ENCODE data around the gene GRM5.
A peak's percentile ranks its signal among the peaks of the same experiment; 100 is the strongest.
"Not testable (repeated sequence)": the region's sequence is repeated elsewhere in the genome, so short reads cannot be mapped to it uniquely, and the experiment has no call there.

GRM5 gene

DNA sequence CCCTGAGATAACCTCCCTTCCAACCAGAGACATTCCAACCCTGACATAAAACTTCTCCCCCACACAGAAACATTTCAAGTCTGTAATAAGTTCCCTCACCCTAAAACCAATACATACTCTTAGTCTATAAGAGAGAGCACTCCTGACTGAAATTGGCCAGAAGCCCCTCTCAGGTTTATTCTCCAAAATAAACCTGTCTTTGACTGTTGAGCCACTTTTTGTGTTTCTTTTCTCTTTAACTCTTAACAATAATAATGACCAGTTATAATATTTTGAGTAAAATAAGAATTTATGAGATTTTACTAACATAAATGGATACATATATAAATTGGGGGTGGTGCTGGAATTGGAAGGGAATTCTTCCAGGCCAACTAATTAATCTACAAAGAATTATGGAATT, 93.6 kb downstream of the GRM5 start:
- no peak for DNase-seq

DNA sequence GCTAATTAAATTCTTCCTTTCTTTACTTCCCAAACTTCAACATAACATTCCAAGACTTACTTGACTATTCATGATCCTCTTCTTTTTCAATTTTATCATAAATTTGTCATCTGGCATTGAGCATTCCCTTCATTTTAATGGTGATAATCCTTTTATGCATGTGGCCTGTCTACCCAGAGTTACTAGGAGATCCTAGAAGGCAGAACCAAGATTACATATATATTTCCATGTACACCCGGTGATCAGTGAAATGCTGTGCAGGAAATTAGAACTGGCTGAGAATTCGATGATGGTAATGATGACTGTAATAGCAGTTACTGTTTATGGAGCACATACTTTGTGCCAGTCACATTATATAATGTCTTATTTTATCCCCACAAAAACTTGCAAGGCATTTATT, 104.2 kb downstream of the GRM5 start:
- DNase-seq: not testable (repeated sequence)

DNA sequence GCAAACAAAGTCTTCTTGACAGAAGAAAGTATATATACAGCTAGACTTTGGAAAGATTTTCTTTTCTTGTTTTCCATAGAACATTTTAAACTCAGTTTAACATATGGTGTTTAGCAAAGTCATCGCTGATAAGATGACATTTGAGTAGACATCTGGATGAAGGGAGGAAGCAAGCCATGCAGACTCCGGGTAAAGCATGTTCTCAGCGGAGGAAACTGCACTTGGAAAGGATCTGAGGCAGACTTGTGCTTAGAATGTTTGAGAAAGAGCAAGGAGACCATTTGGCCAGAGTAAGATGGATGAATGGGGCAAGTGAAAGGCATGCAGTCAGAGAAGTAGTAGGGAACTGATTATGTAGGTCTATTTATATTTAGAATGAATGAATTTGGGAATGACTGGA, 105.9 kb downstream of the GRM5 start:
- DNase-seq: not testable (repeated sequence)

DNA sequence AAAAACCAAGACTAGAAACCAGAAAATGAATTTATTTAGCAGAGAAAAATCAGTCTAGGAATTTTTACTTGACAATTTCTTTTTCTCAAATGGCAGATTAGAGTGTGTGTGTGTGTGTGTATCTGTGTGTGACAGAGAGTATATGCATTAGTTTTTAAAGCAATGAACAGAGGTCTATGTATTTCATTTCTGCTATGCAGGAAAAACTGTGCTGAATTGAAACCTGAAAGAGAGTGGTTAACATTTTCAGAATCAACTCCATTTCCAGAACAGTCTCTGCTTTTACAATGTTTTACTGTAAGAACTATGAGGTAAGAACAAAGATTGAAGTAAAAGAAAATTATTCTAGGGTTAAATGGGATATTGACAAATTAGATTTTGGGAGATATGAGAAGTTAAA, 114.8 kb downstream of the GRM5 start:
- DNase-seq: no peak

DNA sequence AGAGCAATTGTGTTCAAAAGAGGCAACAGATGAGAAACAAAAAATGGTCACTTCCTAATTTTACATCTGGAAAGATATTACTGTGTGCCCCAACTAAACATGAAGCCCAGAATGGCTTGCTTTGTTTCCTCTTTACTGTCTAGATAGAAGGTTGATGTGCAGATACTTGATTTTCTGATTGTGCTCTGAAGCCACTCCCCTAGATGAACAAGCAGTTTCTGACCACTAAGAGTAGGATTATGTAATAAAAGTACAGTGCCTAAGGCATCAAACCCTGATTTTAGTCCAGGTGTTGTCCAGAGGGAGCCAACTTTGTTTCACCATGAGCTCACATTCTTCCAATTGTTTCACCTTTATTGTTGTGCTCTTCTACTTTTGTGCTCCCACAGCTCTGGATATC, 116.9 kb downstream of the GRM5 start:
- DNase-seq: not testable (repeated sequence)

DNA sequence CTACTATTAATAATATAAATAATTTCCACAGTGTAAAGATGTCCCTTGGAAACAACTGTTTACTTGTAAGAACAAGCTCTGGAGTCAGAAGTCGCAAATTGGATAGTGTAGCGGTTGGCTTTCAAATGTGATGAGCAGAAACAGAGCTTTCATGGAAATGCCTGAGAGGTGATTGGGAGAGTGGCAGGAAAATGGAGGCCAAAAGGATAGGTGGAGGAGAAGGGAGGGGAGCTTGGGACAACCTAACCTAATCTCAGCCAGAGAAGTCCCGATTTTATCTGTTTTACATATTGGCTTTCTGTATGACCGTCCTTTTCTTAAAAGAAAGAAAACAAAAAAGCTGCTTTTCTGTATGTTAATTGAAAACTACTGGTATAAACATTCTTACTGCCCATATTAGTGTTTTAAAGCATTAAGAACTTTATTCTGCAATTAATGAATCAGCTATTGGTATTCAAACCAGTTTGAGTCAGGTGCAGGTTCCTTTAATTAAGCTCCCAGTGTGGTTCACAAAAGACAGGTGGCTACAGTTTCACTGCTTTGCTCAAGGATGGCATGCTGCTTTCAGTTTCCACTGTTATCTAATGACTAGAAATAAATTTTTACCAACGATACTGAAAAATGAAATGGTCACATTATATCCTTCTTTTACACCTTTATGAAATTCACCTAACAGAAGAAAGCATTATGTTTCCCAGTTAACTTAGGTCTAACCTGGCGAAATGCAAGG, 117.8 kb downstream of the GRM5 start:
- not testable (repeated sequence) for DNase-seq

DNA sequence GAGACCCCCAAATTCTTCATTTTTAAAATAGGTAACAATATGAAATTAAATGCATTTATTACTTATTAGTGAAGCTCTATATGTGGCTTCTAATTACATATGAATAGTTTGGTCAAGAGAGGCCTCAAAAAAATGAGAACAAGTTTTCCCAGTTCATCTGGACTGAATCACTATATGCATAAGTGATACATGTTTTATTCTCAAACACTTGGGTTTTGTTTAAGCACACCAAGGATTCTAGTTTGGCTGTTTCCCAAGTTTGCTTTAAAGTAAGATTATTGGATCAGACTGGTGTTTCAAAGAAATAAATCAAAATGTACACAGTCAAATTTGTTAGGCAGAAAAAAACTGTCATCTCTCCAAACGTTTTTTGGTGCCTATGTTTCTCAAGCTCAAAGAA, 136.1 kb downstream of the GRM5 start:
- not testable (repeated sequence) for DNase-seq

DNA sequence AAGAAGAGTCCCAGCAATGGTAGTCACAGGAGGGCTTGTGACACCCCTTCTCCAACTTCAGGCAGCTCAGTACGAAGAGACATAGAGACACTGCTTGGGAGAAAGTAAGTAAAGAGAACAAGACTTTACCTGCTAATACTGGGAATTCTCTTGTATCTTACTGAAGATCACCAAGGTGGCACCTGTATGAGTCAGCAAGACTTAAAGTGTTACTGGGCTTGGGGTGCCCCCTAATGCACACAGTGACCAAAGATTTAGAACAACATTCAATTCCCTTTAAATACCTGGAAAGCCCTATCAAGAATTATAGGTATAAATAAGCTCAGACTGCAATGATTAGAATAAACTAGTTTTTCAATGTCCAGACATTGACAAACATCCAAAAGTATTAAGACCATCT, 148.7 kb downstream of the GRM5 start:
- DNase-seq: not testable (repeated sequence)

DNA sequence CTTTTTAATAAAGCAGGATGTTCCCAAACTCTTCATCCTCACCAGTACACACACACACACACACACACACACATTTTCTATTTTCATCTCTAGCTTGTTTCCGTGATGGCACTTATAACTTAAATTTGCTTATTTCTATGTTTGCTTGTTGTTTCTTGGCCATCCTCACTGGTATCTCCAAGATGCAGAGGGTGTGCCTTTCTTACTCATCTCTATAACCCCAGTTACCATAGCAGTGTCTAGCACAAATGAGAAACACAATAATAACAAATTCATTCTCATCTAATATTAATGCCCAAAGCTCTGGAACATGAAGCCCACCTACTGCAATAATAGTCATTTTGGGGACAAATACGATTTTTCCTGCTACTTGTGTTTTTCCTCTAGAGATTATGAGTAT, 156.3 kb downstream of the GRM5 start:
- DNase-seq: no peak

DNA sequence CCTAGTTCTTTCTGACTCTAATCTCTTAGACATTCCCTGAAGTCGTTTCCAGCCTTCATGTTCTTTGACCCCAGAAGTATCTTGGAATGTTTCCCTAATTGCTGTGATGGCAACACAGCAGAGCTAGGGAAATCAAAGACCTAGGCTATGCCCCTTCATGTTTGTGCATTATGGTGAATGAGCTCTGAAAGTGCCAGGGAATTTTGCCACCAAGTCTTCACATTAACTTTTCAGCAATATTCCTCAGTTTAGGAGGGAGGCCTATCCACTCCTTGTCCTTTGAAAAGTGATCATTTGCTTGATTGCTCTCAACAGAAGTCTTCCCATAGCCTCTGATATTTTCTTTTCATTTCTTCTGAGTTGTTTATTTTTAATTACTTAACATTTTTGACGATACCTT, 164.3 kb downstream of the GRM5 start:
- not testable (repeated sequence) for DNase-seq

DNA sequence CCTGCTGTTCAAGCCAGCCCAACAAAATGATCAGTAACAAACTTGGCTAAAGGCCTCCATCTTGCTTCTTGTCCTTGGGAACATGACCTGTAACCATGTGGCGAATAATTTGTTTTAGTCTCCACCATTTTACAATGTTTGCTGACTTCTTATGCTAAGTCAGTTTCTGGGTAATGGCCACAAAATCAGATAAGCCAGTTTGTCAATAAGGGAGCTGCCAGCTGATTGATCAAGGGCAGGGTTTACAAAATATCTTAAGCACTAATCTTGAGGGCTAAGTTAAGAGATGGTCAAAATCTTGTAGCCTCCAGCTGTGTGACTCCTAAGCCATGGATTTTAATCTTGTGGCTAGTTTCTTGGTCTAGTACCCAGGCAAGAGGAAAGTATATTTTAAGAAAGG, 176.9 kb downstream of the GRM5 start:
- not testable (repeated sequence) for DNase-seq

DNA sequence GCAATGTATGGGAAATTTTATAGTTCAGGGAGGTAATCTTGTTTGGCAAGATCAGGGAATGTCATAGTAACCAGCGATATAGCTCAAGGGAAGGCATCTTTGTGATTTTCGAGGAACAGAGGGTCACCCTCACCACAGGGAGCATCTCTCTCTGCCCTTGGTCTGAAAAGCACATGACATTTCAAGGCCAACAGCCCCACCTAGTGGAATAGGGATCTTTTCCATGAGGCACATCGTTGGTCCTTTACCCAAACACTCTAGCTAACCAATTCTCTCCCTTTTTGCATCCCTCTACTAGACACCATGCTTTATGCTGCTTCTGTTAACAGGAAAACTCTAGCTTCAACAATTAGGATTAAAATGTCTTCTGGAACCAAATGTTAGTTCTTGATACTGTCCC, 179.0 kb downstream of the GRM5 start:
- peak; percentile 39 for DNase-seq

DNA sequence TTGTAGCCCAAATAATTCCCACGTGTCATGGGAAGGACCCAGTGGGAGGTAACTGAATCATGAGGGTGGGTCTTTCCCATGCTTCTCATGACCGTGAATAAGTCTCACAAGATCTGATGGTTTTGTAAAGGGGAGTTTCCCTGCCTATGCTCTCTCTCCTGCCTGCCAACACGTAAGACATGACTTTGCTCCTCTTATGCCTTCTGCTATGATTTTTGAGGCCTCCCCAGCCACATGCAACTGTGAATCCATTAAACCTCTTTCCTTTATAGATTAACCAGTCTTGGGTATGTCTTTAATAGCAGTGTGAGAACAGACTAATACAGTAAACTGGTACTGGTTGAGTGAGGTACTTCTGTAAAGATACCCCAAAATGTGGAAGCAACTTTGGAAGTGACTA, 183.0 kb downstream of the GRM5 start:
- DNase-seq: not testable (repeated sequence)

DNA sequence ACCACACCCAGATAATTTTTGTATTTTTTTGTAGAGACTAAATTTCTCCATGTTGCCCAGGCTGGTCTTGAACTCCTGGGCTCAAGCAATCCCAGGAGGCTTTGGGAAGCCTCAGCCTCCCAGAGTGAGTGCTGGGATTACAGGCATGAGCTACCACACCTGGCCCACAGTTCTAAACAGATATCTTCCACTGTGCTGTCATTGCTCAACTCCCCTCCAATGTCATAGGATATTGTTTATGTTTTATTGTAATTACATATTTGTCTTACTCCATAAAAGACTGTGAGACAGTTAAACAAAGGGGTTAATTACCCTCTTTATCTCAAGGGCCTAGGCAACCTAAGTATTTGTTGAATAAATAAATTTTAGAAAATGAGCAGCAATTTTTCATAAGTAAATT, 204.2 kb downstream of the GRM5 start:
- DNase-seq: no peak

DNA sequence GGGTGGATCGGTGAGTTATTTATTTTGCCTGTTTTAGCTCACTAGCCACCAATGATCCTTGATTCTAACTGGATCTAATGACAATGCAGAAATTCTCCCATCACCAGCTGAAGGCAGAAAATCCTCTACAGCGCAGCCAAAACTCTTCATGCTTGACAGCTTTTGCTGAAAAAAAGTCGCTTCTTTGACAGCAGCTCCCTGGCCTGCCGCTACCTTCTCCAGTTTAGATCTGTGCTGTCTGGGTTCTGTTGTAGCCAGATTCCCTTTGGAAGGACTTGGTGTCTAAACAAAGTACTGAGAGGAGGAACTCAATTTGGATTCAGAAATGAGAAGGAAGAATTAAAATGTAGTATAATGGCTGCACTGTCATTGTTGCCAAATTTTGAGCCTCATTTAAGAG, 205.4 kb downstream of the GRM5 start:
- DNase-seq: not testable (repeated sequence)

DNA sequence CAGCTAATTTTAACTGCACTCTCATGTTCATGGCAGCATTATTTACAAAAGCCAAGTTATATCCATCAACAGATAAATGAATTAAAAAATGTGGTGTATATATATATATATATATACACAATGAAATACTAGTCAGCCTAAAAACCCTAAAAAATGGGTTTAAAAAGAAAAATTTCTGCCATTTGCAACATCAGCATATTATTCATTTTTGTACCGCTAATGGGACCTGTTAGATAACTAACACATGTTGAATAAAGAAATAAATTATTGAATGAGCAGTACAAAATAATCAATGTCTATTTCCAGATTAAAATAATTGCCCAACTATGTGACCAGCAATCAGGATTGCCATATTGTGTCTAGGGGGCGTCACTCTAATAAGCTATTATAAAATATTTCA, 211.8 kb downstream of the GRM5 start:
- not testable (repeated sequence) for DNase-seq

DNA sequence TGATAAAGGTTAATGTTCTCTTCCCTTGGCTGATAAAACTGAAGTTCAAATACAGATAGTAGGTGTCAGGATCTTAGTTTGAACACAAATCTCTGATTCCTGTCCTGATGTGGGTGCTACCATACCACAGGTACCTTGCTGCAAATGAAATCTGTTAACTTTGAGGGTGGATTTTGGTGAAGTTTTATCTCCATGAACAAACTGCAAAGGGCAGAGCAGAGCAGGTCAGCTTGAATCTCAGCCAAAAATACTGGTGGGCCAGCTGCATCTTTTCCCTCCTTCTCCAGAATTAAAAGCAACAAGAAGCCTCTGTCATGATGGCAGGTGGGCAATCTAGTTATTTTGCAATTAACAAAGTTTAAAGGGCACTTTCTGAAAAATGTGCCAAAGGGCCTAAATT, 214.2 kb downstream of the GRM5 start:
- not testable (repeated sequence) for DNase-seq

DNA sequence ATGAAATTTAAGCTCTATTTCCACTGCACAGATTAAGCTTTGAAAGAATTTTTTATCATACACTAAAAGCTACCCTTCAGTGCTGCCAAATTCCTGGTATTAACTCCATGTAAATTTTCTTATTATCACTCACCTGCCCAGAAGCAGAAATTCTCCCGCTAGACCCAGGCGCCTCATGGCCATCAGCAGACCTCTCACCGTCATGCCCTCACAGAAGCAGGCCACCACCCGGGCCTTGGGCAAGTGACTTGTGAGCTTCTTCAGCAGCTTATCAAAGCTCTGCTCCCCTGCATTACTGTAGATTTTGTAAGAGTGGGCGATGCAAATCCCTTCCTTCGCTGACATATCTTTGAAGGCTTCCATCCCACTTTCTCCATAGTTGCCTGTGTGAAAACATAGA, 216.0 kb downstream of the GRM5 start:
- DNase-seq: not testable (repeated sequence)

DNA sequence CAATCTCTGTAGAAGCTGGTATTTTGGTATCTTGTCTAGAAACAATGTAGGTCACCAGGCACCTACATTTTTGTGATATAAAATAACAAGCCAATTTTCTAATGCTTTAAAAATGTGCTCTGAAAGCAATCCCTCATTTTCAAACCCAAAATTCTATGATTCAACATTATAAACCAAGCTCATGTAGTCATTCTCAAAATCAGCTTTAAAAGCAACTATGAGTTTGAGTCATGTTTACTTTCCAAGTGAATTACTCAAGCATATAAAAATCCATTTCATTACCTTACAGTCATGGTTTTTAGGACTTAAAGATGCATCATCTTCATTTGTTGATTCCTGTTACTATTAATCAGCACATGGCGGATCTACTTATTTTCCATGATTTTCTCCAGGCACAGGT, 216.4 kb downstream of the GRM5 start:
- no peak for DNase-seq

DNA sequence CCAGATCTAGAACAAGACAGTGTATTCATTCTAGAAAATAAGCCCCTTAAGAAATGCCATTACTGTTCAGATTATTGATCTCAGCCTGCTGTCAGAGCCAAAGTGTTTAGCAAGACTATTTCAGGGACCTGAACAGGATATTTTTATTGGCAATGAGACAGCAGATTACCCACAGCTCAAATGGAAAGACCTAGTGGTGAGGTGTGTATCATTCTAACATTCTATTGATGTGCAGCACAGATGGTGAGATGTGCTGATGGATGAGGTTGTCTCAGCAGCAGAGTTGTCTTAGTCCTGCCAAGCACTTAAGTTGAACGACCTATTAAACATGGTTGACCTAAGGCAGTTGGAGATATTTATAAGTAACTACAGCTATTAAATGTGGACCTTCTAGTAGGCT, 219.5 kb downstream of the GRM5 start:
- not testable (repeated sequence) for DNase-seq

DNA sequence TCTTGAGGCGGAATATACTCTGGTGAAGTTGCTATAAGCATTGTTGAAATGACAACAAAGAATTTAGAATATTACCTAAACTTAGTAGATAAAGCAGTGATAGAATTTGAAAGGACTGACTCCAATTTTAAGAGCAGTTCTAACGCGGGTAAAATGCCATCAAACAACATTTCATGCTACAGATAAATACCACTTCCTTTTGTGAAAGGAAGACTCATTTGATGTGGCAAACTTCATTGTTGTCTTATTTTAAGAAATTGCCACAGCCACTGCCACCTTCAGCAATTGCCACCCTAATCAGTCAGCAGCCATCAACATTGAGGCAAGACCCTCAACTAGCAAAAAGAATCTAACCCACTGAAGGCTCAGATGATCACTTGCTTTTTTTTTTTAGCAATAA, 220.8 kb downstream of the GRM5 start:
- not testable (repeated sequence) for DNase-seq

DNA sequence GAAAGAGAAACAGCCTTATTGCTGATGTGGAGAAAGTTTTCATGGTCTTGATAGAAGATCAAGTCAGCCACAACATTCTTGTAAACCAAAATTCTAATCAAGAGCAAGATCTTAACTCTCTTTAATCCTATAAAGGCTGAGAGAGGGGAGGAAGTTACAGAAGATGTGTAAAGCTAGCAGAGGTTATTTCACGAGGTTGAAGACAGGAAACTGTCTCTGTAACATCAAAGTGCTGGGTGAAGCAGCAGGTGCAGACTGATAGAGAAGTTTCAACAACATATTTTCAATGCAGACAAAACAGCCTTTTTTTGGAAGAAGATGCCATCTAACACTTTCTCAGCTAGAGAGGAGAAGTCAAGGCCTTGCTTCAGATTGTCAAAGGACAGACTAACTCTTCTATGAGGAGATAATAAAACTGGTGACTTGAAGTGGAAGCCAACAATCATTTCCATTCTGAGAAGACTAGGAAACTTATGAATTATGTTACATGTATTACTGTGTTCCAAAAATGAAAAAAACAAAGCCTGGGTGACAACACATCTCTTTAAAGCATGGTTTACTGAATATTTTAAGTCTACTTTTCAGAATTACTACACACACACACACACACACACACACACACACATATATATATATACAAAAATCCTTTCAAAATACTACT, 221.9 kb downstream of the GRM5 start:
- not testable (repeated sequence) for DNase-seq

DNA sequence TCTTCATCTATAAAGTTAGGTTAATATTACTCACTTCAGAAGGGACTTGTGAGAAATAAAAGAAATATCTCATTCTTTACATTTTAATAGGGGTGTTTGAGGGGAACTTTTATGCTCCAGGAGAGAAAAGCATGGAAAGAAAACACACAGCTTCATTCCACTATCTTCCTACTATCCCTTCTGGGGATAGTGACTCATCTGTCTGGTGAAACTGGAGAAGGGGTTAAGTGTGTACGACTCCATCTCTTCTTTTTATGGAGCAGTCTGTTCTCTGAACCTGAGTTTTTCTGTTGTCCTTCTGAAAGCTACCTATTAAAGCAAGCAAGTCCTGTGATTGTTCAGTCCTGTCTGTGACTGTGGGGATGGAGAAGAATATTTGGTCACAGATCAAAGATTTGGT, 227.6 kb downstream of the GRM5 start:
- not testable (repeated sequence) for DNase-seq

DNA sequence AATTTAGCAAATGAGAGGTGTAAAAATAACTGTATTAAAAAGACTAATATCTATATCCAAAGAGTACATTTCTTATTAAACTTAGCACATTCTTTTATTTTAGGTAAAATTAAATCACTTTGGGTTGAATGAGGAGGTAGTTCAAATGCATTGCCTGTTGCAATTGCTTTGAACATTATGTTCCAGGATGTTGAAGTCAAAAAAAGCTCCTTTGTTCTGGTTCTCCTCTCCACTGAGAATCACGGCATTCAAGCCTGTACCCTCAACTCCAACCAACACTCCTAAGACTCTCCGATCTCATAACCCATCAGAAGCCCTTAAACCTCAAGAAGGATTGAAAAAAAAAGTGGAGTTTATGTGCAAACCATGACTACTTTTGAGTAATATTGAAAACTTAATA, 230.1 kb downstream of the GRM5 start:
- not testable (repeated sequence) for DNase-seq

All from activated CD4-positive, alpha-beta T cell treated with anti-CD3 and anti-CD28 coated beads for 48 hours (primary cell).